HS-27A (cell line): ENCODE results near the gene ACSF3.

Experiments used
- DNase-seq: peaks from one replicate; pipeline ENCODE4 v3.0.0-alpha.2; 2012; ENCODE audit warnings: low read depth, missing footprints

Gene ACSF3

GRCh38 chr16:89201439-89202377 is 108.1 kb downstream of the ACSF3 start:
- no peak for DNase-seq

- no peak for DNase-seq
Measured at GRCh38 chr16:89202422-89203215, 109.0 kb downstream of the ACSF3 start.
